HG03457 (cell line): ENCODE measurements around the gene LGI2.

Source experiments
- ATAC-seq: cut with Tn5 transposase; IDR thresholded peaks from one replicate; pipeline ENCODE4 v1.9.1; 2021; ENCODE audit warnings: moderate number of reproducible peaks; ENCODE audit not compliant: unreplicated experiment

The LGI2 gene

DNA sequence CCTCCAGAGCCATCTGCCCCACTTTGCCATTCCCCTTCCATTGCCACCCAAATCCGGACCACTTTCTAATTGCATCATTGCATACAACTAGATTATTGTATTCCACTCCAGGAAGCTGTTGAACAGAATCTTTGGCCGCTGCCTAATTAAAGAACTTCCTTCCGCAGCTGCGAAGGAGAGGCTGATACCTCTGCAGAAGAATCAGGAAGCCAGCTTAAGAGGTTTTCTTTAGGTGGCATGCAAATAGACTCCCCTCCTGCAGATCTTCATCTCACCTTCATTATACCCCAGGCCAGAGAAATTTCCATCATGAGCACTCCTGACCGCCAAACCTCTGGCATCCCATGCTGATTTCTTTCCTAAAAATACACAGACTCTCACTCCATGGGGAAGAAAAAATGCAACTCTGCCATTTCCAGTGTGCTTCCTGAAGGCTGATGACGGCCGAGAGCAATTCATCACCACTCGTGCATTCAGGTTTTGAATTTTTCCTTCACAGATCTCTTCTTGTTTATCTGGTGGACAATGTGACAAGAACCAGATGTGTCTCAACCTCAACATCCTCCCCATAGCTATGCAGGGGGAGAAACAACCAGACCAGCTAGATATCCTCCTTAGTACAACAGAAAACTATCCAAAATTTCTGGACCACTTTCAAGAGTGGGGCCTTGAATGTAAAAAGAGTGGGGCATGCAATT is 31.2 kb downstream of the LGI2 start:
- no peak for ATAC-seq

DNA sequence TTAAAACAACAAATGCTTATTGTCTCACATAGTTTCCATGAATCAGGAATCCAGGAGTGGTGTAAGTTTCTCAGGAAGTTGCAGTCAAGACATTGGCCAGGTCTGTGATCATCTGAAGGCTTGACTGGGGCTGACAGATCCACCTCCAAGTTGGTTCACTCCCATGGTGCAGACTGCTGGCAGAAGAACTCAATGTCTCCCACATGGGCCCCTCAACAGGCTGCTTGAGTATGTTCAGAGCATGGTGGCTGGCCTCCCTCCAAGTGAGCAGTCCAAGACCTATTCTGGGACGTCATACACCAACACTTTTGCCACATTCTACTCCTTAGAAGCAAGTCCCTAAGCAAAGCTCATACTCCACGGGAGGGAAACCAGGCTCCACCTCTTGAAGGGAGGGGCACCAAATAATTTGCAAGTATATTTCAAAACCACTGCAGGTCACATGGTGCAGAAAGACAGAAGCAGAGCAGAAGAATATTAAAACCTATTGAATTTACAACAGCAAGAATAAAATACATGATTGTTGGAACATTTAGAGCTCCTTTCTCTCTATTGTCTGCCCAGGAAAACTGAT is 35.3 kb downstream of the LGI2 start:
- no peak for ATAC-seq

DNA sequence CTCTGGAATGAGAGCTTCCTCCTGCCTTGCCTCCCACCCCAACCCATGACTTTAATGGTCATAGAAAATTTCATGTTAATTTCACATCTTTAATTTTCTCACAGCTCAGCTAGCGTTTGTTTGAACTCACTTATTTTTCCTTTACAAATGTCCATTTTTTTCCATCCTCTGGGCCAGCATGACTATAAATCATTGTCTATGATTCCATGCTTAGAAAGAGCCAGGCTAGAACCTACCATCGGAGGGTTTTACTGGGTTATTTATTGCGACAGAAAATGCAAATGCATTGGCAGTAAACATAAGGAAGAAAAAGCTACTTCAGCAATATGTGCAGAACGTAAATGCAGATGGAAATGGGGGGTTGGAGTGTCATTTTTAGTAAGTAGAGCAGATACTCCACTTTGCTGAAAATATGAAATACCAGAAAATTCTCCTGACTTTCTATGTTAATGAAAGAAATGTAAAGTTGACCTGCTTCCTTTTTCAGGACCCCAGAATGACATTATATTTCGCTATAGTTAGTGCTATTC is 37.1 kb downstream of the LGI2 start:
- no peak for ATAC-seq

DNA sequence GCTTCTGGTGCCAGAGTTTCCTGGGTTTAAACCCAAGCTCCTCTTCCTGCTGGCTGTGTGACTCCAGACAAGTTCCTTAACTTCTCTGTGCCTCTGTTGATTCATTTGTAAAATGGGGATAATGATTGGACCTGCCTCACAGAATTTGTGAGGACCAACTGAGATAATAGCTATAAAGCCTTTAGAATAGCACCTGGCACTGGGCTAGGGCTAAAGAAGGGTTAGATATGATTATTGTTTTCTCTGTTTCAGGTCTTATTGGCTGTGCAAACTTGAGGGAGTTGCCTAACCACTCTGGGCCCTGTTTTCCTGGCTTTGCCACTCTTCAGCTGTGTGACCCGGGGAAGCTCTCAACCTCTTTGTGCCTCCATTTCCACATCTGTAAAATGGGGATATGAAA is 37.8 kb downstream of the LGI2 start:
- no peak for ATAC-seq

DNA sequence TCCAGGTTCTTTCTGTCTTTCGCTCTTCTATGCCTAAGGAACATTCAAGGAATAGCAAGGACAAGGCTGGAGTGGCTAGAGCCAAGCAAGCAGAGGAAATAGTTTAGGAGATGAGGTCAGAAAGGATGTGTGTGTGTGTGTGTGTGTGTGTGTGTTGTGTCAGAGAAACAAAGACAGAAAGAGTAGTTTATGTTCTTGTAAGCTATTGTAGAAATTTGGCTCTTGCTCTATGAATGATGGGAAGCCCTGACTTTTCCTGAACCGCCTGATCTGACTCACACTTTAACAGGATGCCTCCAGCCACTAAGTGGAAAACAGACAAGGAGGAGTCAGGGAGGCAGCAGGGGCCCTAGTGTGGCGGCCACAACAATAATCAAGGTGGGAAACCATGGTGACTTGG is 39.7 kb downstream of the LGI2 start:
- ATAC-seq: no peak

DNA sequence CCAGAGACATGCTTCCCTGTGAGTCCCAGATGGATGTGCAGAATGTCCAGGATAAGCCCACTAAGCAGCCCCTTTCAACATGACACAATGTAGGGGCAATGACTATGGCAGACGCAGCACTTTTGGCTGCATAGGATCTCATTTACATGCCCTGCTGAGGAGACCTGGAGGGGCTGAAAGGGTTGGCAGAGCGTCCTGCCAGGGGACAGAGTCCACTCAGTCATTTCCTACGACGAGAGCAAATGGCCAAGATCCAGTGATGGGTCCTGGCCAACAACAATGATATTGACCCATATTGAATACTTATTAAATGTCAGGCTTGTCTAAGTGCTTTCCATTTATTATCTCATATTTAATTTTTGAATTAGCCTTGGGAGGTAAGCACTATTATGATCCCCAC is 41.4 kb downstream of the LGI2 start:
- ATAC-seq: no peak

DNA sequence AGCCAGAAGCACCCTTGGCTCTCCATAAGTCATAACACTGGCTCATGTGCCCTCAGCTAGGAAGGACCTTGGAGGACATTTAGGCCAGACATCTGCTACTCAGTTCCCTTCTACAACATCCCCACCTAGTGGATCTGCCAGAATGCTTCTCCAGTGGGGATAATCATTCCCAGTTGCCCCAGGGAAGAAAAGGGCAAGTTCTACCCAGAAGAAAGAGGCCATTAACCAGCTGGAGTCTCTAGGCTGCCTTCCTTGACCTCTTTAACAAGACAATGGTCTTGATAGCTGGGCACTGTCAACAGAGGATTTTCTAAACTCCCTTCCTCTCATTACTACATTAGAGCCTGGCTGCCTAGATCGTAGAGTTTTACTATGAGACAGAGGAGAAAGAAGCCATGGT is 42.0 kb downstream of the LGI2 start:
- ATAC-seq: no peak

DNA sequence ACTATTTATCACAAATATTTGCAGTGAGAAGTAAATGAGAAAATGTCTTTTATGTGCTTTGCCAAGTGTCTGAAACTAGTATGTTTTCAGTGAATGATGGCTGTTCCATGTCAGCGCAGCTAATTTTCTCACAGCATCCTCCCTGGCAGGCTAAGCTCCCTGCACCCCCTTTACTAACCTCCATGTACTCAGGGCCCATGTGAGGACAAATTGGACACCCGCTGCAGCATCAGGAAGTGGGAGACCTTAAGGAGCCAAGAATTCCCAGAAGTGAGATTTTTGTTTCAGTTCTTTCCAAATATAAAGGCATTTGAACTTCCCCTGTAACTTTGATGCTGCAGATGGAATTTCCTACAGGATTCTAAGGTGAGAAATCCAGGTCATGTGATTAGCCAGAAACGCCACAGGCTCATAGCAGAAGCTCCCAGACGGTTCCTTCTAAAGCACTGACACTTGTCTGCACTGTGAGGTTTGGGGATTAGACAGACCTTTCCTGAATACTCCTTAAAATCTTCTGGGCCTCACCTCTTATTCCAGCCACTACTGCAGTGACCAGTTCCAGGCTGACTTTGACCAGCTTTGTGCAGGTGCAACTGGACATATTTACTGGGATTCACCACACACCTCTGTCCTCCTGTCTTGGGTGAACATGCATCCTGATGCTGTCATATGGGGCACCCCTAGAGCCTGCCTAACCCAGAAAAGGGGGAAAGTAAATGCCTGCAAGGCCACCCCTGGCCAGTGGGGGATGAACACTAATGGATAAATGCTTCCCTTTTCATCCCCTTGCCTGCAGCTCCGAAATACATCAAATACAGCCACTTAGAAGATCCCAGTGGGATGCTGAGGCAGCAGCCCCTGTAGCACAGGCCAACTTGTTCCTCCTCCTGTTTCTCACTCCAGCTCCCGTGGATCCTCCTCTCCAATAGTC is 45.9 kb downstream of the LGI2 start:
- ATAC-seq: no peak

DNA sequence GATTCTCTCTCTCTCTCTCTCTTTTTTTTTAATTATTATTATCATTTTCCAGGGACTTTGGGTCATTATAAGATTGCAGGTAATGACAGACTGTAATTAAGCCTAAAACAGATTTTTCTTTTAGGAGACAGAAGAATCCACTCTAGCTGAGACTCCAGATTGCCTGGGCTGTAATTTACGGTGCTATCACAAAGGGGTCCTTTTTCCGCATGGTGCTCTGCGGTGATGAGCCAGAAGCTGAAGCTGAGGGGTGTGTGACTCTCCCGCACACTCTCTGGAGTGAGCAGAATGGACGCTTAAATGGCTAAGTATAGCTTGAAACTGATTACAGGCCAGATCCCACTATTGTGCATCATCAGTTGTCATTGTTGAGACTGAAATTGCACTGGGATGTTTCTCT is 50.0 kb downstream of the LGI2 start:
- ATAC-seq: no peak

DNA sequence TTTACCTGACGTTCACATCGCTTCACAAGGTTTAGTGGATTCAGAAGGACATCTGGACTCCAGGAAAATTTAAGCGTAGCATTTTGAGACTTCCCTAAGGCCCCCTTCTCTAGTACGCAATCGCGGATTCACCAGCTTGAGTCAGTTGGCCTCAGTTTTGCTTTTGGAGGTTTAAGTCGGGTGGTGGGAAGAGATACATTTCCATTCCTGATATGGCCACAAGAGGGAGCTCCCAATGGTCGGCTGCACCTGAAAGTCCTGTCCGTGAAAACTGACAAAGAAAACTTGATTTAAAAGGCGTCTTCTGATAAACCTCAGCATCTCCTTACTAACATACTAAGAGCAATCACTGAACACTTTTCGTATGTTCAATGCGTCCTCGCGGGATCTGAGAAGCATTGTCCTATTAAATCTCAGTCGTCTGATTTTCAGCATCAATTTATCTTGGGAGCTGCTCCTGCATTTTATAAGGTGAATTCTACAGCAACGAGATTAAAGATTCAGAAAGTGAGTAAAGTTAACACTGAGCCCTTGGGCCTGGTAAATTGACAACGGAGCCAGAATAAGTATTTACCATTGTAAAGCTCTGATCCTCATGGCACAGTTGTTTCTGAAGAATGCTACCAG is 50.6 kb downstream of the LGI2 start:
- ATAC-seq: no peak

DNA sequence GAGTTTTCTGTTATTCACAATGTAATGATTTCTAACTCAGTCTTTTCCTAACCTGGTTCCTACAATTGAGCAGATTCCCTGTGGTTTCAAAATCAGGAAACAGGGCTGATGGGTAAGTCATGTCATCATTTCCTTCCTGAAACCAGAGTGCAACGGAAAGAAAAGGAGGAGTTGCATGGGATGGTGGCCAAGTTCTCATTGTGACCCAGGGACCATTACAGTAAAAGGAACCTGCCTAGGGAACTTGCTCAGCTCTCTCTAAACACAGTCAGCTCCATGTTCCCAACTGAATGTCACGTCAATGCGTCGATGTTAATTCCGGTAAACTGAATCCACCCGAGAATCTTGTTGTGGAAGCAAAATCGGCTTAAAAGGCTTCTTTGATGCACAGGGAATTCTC is 51.2 kb downstream of the LGI2 start:
- ATAC-seq: no peak

DNA sequence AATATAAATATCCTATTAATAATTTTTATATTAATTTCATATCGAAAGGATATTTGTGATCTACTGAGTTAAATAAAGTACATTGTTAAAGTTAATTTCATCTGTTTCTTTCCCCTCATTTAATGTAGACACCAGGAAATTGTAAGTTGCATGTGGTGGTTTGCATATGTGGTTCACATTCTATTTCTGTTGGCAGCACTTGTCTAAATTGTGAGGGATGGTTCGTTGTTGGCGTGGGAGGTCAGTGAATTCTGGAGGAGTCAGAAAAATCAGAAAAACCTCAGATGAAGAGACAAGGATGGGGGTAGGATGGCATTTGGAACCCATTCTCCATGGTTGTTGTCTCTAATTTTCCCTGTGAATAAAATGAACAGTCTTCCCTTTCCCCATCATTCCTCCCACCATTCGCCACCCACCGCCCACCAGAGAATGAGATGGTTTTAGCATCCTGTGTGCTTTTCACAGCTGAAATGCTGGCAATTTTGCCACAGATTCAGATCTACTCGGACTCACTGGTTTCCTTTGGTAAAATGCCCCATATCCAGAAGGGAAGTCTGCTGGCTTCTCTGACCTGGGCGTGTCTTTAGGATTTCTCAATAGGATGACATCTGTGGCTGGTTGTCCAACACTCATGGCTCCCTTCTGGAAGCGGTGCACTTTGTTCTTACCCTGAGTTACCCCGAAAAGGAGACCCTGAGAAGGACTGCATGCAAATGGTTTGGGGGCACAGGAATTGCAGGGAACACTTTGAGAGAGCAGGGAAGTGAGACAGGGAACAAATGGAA is 52.3 kb downstream of the LGI2 start:
- no peak for ATAC-seq

DNA sequence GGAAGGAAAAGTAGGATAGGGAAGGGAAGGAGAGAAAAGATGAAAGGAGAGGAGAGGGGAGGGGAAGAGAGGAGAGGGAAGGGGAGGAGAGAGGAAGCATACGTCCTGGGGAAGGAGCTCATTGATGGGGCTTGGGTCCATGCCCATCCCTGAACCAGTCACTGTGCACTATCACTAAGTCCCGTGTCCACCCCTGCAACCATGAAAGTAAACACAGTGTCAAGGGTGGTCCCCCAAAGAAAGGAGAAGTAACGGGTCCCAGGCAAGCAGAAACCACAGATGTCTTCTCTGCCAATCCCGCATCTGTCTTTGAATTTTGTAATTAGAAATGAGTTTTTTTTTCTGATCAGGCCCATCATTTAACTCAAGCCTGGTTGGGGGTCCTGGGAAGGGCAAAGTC is 55.2 kb downstream of the LGI2 start:
- no peak for ATAC-seq

DNA sequence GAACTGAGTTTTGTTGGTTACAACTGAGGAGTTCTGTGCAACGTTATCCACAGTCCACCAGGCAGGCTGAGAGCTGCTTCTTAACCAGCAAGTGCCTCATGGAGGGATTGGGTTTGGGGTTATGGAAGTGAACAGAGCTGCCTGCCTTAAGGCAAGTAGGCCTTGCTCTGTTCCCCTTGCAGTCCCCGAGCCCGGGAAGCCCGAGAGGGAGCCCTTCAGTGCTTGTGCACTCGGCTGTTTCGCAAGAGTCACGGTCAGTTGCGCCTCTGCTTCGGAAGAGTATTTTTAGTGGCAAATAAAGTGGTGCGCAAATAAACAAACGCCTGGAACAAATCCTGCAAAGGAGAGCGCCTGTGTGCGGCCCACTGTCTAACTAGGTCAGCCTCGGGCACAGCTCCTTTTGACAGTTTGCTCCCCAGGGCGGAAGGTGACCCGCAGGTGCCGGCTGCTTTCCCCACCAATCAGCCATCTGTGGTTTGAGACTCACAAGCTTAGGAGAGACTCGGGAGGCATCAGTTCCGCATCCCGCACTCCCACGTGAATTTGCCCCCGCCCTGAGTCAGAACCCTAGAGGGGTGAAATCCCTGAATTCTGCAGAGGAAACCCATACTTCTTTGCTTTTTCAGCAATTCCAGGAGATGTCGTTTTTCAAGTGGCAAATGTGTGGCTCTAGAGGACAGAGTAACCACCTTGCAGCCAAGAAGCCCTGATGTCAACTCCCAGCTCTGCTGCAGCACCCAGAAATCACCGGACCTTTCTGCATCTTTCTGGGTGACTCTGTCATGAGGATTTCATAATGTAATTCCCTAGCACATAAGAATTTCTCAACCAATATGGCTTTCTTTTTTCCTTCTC is 56.8 kb downstream of the LGI2 start:
- no peak for ATAC-seq

DNA sequence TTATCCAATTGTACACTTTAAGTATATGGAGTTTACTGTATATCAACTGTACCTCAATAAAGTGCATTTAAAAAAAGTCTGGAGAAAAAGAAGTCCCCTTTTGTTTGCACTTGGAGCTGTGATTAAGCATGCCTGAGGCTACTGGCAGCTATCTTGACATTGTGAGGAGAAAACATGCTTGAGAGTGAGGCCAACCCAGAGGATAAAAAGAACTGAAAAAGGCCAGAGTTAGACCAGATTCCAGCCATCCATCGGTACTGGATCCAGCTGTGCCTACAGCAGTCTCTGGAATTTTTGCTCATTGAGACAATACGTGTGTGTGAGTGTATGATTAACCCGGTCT is 57.4 kb downstream of the LGI2 start:
- no peak for ATAC-seq

DNA sequence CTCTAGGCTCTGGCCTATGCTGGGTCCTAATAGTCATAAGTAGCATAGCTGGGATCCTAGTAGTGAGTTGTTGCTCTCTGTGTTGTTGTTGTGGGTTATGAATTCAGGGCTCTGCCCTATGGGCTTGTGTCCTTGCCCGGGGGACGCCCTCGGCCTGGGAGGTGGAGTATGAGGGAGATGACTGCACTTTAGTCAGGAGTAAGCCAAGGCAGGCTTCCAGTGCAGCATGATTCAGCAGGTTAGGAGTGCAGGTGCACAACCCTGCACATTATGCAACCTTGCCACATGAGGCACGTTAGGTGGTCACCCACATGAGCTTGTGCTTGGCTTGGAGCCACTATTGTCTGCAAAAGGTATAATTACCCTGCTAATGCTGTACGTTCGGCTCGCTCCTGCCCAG is 59.6 kb downstream of the LGI2 start:
- ATAC-seq: no peak

DNA sequence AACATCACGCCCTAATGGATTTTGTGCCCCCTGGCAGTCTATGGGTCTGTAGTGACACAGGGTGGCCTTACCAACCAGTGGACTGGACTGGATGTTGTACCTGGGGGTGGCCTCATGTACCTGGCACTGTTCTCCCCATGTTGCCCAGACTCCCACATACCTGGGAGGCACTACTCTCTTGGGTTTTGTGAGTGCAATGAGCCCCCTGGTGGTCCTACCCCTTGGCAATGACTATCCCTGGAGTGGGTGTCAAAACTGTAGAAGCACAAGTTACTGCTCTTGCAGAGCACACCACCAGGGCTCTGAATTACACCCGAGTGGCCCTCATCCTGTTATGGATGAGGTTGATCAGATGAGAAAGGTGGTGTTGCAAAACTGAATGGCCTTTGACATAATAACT is 60.1 kb downstream of the LGI2 start:
- no peak for ATAC-seq

DNA sequence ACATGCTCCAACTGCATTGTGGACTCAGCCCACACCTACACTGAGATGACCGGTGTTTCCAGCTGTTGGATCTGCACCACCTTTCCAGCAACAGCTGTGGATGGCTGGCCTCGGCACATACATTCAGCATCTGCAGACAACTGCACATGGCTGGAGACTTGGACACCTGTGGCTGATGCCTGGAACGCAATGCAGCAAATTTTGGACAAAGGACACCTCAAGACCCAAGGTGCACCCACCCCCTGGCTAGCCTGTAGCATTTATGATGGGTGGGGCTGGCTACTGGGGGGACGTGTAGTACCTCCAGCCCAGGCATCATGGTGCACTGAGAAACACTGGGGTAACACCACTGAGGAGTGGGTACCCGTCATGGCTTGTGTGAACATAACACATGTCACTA is 60.6 kb downstream of the LGI2 start:
- ATAC-seq: no peak

DNA sequence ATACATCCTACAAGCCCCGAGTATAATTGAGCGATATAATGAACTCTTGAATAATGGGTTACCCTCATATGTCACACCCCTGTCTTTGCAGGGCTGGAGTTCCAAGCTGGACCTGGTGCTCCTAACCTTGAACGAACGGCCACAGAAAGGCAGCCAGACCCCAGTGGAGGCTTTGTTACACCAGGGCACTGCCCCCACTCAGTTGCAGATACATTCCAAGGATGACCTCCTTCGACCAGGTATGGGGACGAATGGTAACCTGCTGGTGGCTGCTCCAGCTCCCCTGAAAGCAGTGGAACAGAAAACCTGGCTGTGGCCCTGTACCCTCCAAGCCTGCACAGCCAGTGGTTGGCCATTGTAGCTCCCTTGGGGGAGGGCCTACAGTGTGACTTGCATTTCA is 61.3 kb downstream of the LGI2 start:
- no peak for ATAC-seq

DNA sequence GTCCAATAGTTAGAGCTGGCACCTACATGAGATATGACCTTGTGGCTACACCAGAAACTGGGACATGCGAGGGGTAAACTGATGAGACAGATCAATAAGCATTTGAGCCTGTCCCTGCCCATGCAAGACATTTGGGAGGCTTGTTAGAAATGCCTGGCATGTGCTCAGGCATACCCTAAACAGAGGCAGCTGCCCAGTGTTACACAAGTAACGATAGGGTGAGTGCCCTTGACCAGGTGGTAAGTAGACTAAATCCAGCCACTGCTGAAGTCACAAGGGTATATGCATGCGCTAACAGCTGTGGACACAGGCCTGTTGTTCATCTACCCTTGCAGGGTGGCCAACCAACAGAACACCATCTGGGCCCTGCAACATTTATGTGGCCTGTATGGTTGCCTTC is 61.8 kb downstream of the LGI2 start:
- ATAC-seq: no peak
